GM19328 (cell line): Measurements from ENCODE around the gene HOXA5.

Experiments used
- ATAC-seq: cut with Tn5 transposase; IDR thresholded peaks from one replicate; pipeline ENCODE4 v1.9.1; 2021; ENCODE audit warnings: mild to moderate bottlenecking, moderate library complexity; ENCODE audit not compliant: unreplicated experiment

The HOXA5 gene

GRCh38 chr7:27122077-27122910, 21.2 kb downstream of the HOXA5 start:
- no peak for ATAC-seq

- no peak for ATAC-seq
Measured at GRCh38 chr7:27121684-27122076, 21.8 kb downstream of the HOXA5 start.

DNA sequence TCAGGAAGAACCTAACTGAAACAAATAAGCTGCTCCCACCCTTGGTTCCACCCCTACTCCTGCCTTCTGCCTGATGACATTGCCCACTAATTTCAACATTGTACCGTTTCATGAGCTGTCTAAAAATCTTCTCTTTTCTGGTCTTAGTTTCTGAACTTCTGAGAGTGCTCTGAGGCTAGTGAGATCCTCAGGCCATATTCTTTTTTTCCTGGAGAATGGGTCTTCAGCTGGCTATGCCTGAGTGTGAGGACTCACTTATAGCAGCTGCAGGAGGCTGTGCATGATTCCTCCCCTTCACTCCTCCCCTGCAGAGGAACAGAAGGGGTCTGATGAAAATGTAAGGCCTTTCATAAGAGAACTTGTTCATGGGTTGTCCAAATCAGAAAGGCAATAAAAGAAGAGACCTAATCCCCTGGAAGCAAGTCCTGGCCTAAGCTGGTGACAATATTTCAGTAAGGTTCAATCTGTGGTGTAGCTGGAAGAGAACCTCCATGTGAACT, 24.0 kb downstream of the HOXA5 start:
- ATAC-seq, result no peak

- no peak for ATAC-seq
Measured at GRCh38 chr7:27118580-27118979, 24.9 kb downstream of the HOXA5 start.

DNA sequence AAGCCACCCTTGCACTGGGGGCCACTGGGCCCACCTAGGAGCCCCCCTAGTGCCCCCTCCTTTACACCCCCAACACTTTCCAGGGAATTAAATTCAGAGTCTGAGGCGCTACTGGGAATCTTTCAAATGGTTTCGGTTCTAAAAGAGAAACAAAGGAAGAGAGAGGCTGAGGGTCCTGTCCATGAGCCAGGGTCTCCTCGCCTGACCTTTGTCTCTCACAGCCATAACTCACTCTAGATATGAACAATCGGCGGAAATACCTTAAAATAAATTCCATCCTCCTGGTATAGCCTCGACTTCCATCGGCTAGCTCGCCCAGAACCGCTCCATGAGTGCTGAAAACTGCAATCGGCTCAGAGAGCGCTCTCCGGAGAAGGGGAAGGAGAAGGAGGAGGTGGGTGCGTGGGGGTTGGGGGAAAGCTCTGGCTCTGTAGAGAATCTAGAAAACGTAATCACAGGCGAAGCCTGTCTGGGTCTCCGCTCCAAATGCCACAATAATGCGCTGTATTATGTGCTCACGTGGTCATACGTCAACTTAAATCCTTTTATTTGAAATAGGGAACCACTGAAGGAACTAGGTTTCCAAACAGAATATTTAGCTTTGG, 25.5 kb downstream of the HOXA5 start:
- ATAC-seq, result no peak

- ATAC-seq, result no peak
Measured at GRCh38 chr7:27116962-27117886, 26.3 kb downstream of the HOXA5 start.

GRCh38 chr7:27116031-27116961, 27.2 kb downstream of the HOXA5 start:
- ATAC-seq, result no peak

- ATAC-seq, result no peak
Measured at GRCh38 chr7:27115221-27116026, 28.1 kb downstream of the HOXA5 start.

- no peak for ATAC-seq
Measured at GRCh38 chr7:27114881-27115220, 28.6 kb downstream of the HOXA5 start.

- no peak for ATAC-seq
Measured at GRCh38 chr7:27113991-27114769, 29.3 kb downstream of the HOXA5 start.

DNA sequence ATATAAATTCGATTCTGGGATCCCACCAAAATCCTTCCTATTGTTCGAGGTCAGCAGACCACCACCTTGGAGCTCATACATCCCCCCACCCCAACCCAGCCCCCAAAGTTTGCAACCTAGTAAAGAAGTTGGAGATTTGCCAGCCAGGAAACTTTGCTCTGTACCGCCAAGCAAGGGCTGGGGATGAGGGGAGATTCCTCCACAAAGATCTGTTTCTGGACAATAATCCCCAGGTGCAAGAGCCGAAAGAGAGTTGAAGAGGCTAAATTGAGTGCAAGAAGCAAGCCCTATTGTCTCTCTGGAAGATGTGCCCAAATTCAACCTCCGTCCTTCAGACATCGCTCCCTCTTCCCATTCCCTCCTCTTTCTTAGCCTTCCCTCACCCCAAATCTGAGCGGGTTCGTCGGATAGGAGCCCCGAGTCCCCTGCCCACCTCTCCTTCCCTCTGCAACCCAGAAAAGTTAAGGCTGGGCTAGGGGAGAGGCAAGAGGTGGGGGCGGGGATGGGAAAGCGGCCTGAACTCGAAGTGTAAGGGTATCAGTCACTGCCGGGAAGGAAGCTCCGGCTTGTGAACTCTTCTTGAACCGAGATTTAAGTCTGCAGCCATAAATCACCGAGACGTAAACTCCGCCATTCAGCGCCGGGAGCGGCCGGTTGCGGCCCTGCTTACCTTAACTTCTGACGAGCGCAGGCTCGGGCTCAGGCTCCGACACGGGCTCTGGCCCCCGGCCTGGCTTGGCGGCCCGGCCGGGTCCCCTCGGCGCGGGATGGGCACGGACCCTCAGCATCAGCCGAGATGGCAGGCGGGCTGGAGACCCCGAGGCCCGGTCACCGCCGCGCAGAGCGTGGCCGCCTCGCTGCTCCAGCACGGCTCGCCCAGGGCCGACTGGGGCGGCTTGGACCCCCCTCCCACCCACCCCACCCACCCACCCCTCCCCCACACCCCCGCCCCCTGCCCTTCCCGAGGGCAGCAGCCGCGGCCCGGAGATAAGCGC, 30.2 kb downstream of the HOXA5 start:
- ATAC-seq, result no peak

DNA sequence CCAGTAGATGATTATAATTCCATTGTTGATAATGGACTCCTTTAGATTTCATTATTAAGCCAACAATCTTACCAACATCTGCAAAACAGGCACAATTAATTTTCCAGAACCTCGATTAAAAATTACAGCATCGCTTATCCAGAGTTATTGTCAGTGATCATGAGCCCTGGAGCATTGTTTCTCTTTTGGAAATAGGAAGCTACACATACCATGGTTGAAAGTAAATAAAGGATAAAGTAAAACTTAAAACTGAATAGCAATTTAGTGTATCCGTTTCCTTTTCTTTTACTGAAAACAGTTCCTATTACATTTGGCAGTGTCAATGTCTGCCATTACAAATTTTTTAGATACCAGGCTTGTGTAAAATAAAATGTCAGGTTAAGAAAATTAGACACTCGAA, 31.1 kb downstream of the HOXA5 start:
- ATAC-seq, result no peak

- no peak for ATAC-seq
Measured at GRCh38 chr7:27111751-27112277, 31.7 kb downstream of the HOXA5 start.

DNA sequence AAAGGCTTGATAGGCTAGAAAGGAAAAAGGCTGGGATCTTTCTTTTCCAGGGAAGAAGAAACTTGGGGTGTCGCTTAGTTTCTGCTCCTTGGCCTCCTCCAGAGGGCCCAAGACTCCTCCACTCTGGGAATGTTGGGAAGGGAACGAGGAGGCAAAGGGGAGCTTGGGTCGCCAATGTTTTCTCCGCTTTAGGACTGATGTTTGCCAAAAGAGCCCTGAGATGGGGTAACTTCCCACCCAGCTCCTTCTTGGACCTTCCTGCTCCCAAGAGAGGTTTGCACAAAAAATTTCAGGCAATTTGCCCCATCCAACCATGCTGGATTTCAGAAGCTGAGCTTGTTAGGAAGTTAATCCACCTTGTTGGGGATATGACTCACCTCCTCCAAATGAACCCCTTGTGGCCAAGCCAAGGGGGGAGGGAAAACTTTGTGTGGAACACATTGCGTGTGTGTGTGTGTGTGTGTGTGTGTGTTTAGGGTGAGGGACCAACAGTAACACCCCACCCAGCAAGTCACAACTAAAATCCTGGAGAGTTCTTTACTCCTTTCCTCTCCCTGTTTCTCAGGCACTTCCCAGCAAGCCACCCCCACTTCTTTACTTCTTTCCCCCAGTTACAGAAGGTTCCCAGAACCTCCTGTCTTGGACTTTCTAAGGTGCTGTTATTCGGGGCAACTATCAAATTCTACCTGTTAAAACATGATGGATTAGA, 32.3 kb downstream of the HOXA5 start:
- no peak for ATAC-seq

DNA sequence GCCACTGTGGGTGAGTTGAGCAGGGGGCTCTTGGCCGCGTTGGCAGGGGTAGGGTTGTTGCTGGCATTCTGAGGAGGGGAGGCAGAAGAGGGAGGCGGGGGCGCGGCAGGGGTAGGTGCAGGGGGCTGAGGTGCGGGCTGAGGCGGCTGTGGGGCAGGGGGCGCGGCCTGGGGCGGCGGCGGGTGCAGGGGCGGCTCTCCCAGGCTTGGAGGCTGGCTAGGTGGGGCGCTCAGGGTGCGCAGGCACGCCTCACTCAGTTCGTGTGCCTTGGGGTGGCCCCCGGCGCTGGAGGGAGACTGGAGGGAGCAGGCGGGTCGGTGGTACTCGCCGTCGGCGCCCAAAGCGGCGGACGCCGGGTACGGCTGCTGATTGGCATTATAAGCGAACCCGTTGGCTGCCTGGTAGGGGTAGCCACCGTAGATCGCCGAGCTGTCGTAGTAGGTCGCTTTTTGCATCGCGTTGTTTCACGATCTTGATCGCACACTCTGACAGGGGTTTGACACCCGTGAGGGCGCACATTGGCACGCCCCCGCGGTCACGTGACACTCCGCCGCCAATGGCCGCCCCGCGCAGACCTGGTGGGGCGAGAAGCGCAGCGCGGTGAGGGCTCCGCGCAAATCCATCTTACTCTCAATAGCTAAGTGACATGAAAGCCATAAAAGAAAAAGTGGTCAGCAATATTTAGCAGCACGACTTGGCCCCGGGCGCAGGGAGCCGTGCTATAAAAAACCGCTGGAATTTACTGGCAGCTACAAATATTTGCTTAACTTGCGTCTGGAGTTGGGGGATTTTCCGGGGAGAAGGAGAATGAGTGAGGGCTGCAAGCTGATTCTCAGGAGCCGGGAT, 33.1 kb downstream of the HOXA5 start:
- no peak for ATAC-seq
